SK-N-MC (cell line): ENCODE data around the gene DDAH1.

Source experiments
- EZH2 ChIP-seq: fragments of 200-600 bp; sonication (generic); IDR thresholded peaks from one replicate; pipeline ENCODE4 v1.6.1; 2017; ENCODE audit warnings: antibody characterized with exemption
- FOXP2 ChIP-seq: optimal IDR thresholded peaks from 2 replicates; pipeline ENCODE3; 2011; ENCODE audit warnings: mild to moderate bottlenecking, moderate library complexity; ENCODE audit not compliant: insufficient read depth; ENCODE audit errors: extremely low read length, control extremely low read depth
- POLR2AphosphoS5 ChIP-seq: IDR thresholded peaks from 2 replicates; pipeline ENCODE4 v1.6.1; 2012; ENCODE audit warnings: mild to moderate bottlenecking, low read depth, low read length, borderline replicate concordance

DNA sequence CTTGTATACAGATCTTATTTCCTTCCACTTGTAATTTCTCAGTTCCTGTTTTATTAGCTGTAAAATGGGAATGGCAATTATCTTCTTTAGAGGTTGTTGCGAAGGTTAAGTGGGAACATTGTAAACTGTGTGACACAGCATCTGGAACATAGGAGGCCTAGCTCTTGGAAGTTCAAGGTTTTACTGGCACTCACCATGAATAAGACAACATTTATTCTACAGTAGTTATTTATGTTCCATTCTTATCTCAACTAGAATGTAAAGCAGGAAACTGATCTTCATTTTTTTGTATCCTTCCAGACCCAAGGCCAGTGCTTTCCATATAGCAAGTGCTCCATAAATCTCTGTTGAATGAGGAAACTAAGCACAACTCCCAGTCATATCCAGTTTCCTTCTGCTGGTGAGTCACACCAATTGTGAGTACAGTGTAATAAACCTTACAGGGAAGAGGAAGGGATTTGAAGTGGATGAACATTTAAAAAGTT lies 189.9 kb downstream of the DDAH1 start:
- no peak for TF ChIP-seq POLR2AphosphoS5
- TF ChIP-seq EZH2 = no peak
- no peak for TF ChIP-seq FOXP2
